NCI-H2196 treated with DMSO at 0.1 percent for 48 hours (cell line): Measurements from ENCODE around the gene RFC2.
"Not testable (repeated sequence)": the region's sequence is repeated elsewhere in the genome, so short reads cannot be mapped to it uniquely, and the experiment has no call there.

Experiments used
- DNase-seq: peaks from one replicate; lab custom pipeline; 2025; ENCODE audit not compliant: unreplicated experiment; lab: John Stamatoyannopoulos, UW

RFC2 gene

DNA sequence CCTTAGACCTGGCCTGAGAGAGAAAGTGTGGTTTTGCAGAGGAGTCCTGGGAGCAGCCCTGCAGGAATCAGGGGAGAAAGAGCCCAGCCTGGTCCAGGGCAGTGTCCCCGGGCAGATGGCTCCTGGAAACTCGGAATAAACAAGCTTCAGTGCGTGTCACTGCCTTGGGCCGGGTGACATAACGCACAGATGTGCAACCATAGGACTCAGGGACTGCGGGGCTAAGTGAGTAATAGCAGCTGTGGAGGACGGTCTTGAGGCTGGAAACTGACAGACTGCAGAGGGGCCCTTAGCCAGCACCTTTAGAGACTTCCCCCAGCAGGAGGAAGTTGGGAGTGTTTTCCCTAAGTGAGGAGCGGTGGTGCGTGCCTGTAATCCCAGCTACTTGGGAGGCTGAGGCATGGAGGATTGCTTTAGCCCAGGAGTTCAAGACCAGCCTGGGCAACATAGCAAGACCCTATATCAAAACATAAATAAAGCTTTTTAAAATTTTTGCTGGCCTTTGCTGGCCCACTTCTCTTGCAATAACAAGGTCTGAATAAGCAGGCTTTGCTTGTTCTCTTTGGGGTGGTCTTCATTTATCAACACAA lies 29.8 kb upstream of the RFC2 start:
- DNase-seq, result no peak

DNA sequence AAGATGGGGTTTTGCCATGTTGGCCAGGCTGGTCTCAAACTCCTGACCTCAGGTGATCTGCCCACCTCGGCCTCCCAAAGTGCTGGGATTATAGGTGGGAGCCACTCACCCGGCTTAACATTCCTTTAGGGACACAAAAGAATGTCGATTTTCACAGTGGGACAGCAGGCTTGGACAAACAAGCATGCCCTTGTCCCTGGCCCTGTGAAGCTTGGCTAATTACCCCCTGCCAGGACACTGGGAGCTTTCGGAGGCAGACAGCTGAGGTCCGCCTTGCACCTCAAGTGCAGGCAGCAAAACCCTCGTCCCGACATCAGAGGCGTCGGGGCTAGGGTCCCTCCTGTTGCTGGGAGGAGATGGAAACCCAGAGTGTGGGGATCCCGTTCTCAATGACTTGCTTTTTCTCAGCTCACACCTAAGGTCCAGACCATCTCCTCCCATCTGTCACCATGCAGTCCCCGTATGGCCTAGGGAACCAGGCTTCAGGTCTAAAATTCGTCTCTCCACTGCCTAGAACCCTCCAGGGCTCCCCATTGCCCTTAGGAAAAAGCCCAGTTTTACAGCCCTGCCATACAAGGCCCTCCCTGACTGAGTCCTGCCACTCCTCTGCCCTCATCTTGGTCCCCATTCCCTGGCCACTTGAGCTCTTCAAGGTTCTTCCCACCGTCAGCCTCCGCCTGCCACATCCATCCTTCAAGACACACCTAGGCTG lies 28.7 kb upstream of the RFC2 start:
- DNase-seq, result no peak

DNA sequence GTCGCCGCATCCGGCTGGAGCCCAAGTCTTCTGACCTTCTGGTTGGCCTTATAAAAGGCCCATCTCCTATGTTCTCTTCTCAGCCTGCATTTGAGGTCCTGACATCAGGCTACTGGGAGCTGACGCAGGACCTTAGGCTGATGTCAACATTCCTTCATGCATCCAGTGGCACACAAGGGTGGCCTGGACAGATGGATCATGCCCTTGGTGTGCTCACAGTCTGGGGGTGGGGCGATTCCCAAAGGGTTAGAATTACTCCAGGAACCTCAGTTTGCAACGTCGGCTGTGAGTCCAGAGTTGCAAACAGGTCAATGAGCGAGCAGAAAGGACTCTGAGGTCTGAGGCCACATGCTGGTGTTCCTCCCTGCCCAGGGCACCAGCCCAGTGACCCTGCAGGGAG lies 26.8 kb upstream of the RFC2 start:
- no peak for DNase-seq

DNA sequence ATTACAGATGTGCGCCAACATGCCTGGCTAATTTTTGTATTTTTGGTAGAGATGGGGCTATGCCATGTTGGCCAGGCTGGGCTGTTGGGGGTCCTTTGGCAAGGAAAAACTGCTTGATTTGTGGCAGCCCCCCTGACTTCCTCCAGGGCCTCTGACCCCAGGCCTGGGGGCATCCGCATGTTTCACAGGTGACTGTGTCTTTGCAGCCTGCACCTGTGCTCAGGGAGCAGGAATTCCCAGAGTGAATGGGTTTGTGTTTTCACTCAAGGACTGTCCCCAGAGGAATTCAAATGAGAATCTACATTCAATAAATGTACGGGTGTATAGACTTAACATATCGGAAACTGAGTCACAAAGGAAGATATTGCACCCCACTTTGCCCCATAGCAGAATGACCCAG lies 23.4 kb upstream of the RFC2 start:
- no peak for DNase-seq

DNA sequence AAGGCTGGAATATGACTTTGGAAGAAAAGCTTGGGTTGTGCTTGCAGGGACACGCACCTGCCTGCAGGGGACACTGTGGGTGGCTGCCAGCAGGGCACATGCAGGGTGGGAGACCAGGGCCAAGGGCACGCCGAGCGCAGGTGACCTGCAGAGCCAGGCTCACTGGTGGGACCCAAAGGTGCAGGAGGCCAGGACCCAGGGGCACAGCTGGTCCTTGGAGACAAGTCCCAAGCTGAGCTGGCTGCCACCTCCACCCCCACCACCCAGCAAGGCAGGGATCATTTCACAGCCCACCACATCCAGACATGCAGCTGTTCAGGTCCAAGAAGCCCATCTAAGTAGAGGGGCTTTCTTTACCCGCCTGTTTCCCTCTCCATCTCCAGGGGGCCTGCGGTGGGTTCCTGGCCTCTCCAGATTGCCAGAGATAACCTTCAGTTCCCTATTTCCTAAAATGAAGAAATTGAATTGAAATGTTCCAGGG lies 21.2 kb upstream of the RFC2 start:
- no peak for DNase-seq

DNA sequence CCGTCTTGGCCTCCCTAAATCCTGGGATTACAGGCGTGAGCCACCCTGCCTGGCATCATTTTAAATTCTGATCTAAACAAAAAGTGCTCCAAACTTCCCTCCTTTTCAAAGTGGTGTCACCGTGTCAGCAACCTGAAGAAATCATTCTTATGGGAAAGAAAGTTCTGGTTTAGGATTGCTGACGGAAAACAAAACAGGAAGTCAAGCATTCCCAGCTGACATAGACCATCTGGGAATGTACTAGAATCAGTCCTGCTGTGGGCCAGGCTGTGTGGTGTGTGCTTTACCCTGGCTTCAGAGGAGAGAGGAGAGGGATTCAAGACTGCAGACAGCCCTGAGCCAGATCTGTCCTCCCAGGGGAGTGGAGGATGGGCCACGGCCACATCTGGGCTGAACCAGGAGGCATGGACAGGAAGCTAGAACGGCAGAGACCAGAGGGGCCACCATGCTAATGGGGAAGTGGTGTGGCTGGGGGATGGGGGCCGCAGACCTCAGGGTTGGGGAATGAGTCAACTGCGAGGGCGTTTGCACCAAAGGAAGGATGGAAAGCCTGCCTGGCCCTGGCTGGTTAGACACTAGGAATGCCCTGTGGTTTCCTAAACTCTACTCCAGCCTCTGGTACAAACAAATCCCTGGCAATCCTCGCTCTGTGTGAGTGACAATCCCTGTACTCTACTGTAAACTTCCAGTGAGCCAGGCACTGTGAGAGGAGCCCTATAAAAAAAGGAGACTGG lies 18.3 kb upstream of the RFC2 start:
- no peak for DNase-seq

DNA sequence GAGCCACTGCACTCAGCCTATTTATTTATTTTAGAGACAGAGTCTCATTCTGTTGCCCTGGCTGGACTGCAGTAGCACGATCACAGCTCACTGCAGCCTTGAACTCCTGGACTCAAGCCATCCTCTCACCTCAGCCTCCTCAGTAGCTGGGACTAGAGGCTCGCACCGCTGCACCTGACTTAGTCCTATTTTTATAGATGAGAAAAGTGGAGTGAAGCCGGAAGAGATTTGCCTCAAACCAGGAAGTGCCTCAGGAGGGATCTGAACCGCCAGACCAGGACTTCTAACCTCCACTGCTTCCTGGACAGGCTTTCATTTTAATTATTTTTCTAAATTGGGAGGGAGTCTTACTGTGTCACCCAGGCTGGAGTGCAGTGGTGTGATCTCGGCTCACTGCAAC lies 17.5 kb upstream of the RFC2 start:
- no peak for DNase-seq

DNA sequence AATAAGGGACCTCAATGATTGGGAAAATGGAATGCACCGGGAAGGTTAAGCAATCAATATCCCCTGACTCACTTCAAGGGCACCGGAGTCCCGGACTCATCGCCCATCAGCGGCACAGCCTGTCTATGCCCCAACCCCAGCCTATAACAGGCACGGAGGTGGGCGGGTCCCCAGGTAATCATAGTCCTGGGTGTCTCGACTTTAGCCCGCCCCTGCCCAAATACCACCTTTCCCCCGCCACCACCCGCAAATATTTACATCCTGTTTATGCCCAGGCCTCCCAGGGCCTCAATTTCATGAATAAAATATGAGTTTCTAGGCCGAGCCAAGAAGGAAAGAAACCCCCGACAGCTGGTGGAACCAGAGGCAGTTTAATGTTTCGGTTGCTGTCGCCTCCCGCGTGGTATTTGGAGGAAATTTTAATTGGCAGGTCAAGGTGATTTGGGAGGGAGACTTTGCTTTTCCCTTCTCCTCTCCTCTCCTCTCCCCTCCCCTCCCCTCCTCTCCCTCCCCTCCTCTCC lies 15.6 kb upstream of the RFC2 start:
- DNase-seq, result peak; percentile 88

DNA sequence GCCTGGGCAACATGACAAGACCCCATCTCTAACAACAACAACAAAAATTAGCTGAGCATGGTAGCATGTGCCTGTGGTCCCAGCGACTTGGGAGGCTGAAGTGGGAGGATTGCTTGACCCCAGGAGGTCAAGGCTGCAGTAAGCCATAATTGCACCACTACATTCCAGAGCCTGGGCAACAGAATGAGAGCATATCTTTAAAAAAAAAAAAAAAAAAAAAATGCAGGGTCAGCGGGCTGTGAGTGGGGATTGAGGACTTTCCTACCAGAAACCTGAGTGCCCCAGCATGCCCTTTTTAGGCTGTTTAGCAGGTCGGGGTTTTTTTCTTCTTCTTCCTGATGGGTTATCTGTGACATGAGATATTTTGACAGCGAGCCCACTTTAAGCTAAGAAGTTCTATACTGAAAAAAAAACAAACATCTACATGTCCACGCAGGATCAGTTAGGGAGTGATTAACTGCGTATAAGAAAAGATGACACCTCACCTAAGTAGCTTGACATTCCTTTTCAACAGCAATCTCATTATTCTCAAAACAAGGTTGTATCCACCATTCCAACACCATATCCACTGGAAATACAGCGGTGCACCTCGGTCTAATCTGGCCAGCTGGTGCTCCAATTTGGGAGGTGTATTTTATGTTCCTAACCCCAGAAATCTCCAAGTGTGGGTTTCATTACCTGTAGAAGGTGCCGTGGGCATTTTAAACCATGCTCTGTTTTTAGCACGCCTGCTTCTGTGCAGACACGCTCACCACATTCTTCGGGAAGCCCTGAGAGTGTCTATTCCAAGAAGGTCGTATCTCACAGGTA lies 13.8 kb upstream of the RFC2 start:
- no peak for DNase-seq

DNA sequence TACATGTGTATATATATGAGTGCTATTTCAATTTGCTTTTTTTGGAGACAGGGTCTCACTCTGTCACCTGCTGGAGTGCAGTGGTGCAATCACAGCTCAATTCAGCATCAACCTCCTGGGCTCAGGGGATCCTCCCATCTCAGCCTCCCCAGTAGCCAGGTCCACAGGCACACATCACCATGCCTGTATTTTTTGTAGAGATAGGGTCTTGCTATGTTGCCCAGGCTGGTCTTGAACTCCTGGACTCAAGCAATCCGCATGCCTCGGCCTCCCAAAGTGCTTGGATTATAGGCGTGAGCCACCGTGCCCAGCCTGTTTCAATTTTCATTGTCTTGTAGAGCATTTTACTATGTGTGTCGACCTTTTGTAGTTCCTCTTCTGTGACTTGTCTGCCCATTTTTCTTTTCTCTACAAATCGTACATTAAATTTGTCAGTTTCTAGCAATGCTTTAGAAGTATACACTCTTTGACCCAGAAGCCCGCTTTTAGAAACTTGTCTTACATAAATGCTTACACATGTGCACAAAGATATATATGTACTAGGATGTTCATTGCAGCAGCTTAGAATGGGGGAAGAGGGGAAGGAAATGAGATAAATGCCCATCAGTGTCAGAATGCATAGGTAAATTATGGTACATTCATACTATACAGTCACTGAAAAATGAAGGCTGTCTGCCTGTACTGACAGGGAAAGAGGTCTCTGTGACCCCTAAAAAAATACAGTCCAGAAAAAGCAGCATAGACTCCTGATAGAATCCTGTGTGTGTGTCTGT lies 12.2 kb upstream of the RFC2 start:
- no peak for DNase-seq

DNA sequence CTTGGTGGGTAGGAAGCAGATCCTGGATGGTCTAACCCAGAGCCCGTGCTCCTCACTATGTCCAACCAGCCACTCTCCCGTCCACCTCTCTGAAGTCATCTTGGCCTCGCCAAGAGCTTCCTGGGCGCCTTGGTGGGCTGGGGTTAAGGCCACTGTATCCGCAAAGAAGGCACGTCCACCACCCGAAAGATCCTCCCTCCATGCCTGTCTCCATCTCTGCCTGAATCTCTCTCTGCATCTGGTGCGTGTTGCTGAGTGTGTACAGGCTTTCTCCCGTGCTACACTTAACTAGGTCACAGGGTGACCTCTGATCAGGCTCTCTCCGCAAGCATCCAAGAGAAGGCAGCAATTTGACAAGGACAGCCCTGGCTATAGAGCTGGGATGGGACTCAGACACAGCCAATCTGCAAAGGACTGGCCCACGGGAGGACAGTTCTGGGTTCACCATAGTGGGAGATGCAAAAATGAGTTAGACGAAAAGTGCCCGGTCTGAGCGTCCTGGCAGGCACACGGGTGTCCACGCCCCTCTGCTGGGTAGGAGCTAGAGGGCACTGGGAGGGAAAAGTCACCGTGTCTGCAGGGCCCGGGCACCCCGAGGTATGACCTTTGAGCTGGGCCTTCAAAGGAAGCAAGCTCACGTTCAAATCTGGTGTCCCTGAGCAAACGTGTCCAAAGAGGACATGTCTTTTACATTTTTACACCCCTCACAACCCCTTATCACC lies 9.4 kb upstream of the RFC2 start:
- no peak for DNase-seq

DNA sequence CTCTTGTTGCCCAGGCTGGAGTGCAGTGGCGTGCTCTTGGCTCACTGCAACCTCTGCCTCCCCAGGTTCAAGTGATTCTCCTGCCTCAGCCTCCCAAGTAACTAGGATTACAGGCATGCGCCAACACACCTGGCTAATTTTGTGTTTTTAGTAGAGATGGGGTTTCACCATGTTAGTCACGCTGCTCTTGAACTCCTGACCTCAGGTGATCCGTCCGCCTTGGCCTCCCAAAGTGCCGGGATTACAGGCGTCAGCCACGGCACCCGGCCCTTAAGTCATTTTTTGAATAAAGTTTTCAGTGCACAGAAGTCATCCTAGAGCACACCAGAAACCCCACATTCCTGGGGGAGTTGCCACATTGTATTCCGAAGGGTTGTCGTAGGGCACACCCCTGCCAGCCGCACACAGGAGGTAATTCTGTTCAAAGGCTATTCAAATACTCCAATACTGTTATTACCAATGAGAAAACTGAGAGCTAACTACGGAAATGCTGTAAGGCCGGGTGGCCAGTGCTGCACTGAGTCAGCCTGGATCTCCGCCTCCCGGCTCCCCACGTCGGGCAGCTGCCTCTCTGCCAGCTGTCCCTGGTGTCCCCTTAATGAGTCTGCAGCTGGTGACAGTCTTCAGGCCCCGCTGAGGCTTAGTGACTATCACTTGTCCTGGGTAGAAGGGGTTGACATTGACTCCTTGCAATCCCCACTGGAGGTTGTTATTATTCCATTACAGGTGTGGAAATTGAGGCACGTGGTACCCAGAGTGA lies 8.6 kb upstream of the RFC2 start:
- no peak for DNase-seq

DNA sequence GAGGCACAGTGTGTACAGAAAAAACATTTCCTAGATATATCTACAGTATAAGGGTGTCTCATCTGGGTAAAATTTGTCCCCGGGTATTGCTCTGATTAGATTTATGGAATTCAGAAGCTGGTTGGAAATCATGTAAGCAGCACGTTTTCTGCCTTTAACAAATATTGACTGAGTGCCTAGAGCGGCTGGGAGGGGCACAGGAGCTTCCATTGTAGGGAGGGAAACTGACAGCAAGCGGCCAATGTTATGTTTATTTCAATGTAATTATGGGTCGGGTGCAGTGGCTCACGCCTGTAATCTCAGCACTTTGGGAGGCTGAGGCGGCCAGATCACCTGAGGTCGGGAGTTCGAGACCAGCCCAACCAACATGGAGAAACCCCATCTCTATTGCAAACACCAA lies 4.4 kb upstream of the RFC2 start:
- DNase-seq, result no peak

DNA sequence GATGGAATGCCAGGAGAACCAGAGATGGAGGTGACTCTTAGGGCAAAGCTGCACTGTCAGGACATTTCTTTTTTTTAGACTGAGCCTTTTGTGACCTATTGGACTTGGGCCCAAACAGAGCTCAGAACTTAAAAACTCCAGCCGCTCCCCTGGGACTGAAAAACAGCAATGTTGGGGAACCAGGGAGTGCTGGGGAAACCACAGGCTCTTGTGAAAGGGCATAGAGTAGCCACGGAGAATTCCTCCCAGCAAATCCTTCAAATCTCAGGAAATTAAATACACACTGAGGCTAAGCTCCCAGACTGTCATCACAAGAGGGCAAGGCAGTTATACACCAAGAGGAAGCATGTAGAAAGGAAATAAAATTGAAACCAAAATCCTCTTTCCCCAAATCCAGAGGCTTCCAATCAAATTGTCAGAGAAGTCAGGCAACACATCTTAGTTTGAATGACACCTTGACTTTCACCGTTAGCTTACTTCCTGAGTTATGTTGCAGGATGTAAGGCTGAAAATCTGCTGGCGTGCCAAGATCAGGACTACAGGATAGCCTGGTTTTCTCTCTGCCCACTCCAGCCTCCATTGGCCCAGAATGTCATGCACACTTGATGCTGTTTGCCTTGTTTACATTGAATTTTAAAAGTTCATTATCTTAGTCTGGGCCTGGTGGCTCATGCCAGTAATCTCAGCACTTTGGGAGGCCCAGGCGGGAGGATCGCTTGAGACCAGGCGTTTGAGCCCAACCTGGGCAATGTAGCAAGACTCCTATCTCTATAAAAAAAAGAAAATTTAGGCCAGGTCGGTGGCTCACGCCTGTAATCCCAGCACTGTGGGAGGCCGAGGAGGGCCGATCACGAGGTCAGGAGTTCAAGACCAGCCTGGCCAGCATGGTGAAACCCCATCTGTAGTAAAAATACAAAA lies 2.6 kb upstream of the RFC2 start:
- DNase-seq, result no peak

DNA sequence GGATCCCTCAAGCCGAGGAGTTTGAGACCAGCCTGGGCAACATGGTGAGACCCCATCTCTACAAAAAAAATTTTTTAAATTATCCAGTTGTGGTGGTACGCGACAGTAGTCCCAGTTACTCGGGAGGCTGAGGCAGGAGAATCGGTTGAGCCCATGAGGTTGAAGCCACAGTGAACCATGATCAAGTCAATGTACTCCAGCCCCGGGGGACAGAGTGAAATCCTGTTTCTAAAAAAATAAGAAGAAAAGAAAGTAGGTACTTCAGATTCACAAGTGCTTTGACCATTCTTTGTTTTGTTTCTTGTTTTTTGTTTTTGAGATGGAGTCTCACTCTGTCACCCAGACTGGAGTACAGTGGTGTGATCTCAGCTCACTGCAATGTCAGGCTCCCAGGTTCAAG lies 1.3 kb upstream of the RFC2 start:
- DNase-seq, result not testable (repeated sequence)

DNA sequence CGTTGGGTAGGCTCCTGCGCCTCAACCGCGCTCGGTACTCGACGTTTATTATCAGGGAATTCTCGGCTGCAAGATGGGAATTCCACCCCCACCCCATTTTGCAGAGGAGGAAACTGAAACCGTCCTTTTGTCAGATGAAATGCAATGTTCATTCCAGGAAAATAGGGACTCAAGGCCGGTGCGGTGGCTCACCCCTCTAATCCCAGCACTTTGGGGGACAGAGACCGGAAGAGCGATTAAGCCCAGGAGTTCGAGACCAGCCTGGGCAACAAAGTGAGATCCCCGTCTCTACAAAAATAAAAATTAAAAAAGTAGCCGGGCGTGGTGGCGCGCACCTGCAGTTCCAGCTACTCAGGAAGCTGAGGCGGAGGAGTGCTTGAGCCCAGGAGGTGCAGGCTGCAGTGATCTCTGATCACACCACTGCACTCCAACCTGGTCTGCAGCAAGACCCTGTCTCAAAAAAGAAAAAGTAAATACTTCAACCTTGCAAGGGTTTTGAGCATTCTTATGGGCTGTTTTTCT lies 720 bp upstream of the RFC2 start:
- no peak for DNase-seq

DNA sequence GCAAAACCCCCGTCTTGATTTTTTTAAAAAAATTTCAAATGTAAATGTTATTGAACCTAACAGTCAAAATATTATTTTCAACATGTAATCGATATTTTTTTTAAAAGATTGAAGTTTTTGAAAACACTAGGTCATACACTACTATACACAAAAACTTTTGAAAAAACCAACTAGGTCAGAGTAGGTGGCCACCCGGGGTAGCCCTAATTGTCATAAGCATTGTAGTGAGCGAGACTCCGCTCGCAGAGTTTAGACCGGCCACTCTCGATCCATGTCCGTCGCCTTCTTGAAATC lies 417 bp downstream of the RFC2 start:
- DNase-seq, result no peak

DNA sequence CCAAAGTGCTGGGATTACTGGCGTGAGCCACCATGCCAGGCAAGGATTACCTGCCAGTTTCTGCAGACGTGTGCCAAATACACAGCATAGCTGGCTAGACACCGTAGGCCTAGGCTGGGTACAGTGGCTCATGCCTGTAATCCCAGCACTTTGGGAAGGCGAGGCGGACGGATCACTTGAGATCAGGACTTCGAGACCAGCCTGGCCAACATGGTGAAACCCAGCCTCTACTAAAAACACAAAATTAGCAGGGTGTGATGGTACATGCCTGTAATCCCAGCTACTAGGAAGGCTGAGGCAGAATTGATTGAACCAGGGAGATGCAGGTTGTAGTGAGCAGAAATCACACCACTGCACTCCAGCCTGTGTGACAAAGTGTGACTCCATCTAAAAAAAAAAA lies 868 bp downstream of the RFC2 start:
- no peak for DNase-seq
